GM23338 (cell line): ENCODE measurements around the gene SLC13A4. TPM values are rescaled to one million over a fixed set of nuclear protein-coding genes. Genes with fewer than 3 reads are reported as not detected.
"Not testable (repeated sequence)": the region's sequence is repeated elsewhere in the genome, so short reads cannot be mapped to it uniquely, and the experiment has no call there.

Experiments used
- ATAC-seq: fragments of 200-7000 bp; cut with Tn5 transposase; 3 replicates; pipeline ENCODE4 v1.9.1; 2020
- DNase-seq: peaks from one replicate; pipeline ENCODE4 v3.0.0-alpha.2; 2015; ENCODE audit warnings: low spot score
- H2AFZ ChIP-seq: fragments of 200-600 bp; sonication (generic); 2 replicates; pipeline ENCODE4 v1.8.0; 2016; ENCODE audit warnings: antibody characterized with exemption, mild to moderate bottlenecking, moderate library complexity
- H3F3A ChIP-seq: fragments of 200-600 bp; sonication (generic); replicated peaks from 2 replicates; pipeline ENCODE4 v1.8.0; 2017; ENCODE audit warnings: antibody characterized with exemption, mixed run types, low read depth
- H3K27ac ChIP-seq: fragments of 200-600 bp; sonication (generic); 2 replicates; pipeline ENCODE4 v1.6.1; 2016; ENCODE audit warnings: low read depth
- H3K27me3 ChIP-seq: fragments of 200-600 bp; sonication (generic); 2 replicates; pipeline ENCODE4 v1.8.0; 2016; ENCODE audit warnings: mild to moderate bottlenecking, mixed run types, moderate library complexity; ENCODE audit not compliant: insufficient read depth
- H3K36me3 ChIP-seq: fragments of 200-600 bp; sonication (generic); 2 replicates; pipeline ENCODE4 v1.8.0; 2016; ENCODE audit warnings: mild to moderate bottlenecking; ENCODE audit not compliant: insufficient read depth
- H3K4me1 ChIP-seq: fragments of 200-600 bp; sonication (generic); 2 replicates; pipeline ENCODE4 v1.8.0; 2016; ENCODE audit warnings: mild to moderate bottlenecking, moderate library complexity; ENCODE audit not compliant: insufficient read depth
- H3K4me2 ChIP-seq: fragments of 200-600 bp; sonication (generic); 2 replicates; pipeline ENCODE4 v1.7.1; 2017; ENCODE audit warnings: mixed run types
- H3K4me3 ChIP-seq: fragments of 200-600 bp; sonication (generic); 2 replicates; pipeline ENCODE4 v1.6.1; 2016; ENCODE audit warnings: mixed run types
- H3K79me2 ChIP-seq: fragments of 200-600 bp; sonication (generic); replicated peaks from 2 replicates; pipeline ENCODE4 v1.8.0; 2017; ENCODE audit warnings: mild to moderate bottlenecking; ENCODE audit not compliant: insufficient read depth
- H3K9me2 ChIP-seq: fragments of 200-600 bp; sonication (generic); 2 replicates; pipeline ENCODE4 v1.8.0; 2017; ENCODE audit not compliant: insufficient read depth
- H4K20me1 ChIP-seq: fragments of 200-600 bp; sonication (generic); replicated peaks from 2 replicates; pipeline ENCODE4 v1.8.0; 2017; ENCODE audit warnings: mild to moderate bottlenecking; ENCODE audit not compliant: insufficient read depth
- H3K27ac Mint-ChIP-seq: 2 replicates; pipeline ENCODE4 v1.8.0; 2020; ENCODE audit warnings: inconsistent platforms, mild to moderate bottlenecking, moderate library complexity, mixed read lengths
- H3K27me3 Mint-ChIP-seq: 3 replicates; pipeline ENCODE4 v1.8.0; 2022; ENCODE audit warnings: low read depth, mild to moderate bottlenecking, moderate library complexity, mixed read lengths, inconsistent platforms; ENCODE audit not compliant: insufficient read depth, poor library complexity
- H3K36me3 Mint-ChIP-seq: 3 replicates; pipeline ENCODE4 v1.8.0; 2021; ENCODE audit warnings: low read depth, mild to moderate bottlenecking, inconsistent platforms, moderate library complexity, mixed read lengths
- H3K4me1 Mint-ChIP-seq: 3 replicates; pipeline ENCODE4 v1.8.0; 2020; ENCODE audit warnings: mild to moderate bottlenecking, inconsistent platforms, mixed read lengths
- H3K4me3 Mint-ChIP-seq: 3 replicates; pipeline ENCODE4 v1.8.0; 2021; ENCODE audit warnings: moderate library complexity, mild to moderate bottlenecking, inconsistent platforms, mixed read lengths
- H3K9me3 Mint-ChIP-seq: 3 replicates; pipeline ENCODE4 v1.8.0; 2020; ENCODE audit warnings: moderate library complexity, mild to moderate bottlenecking, inconsistent platforms, mixed read lengths
- EZH2phosphoT487 ChIP-seq: fragments of 200-600 bp; sonication (generic); IDR thresholded peaks from one replicate; pipeline ENCODE4 v1.8.1; 2018; ENCODE audit warnings: antibody characterized with exemption; ENCODE audit not compliant: unreplicated experiment
- ZNF114 ChIP-seq: fragments of 250-450 bp; sonication (Bioruptor Pico); IDR thresholded peaks from 2 replicates; pipeline ENCODE4 v1.5.0; 2020; ENCODE audit warnings: mild to moderate bottlenecking, moderate library complexity
- ZNF462 ChIP-seq: fragments of 250-450 bp; sonication (Bioruptor Pico); IDR thresholded peaks from 2 replicates; pipeline ENCODE4 v1.5.0; 2020; ENCODE audit warnings: mild to moderate bottlenecking, moderate library complexity
- polyA plus RNA-seq: library from polyadenylated mRNA; unstranded; fragments of >200 nt; fragmentation: Nextera tagmentation; extraction: Ambion mirVana; gene quantifications from 2 replicates; pipeline ENCODE4 v1.2.1, GENCODE V29; 2016
- total RNA-seq: library from RNA; depleted of rRNA; stranded (reverse); fragments of >200 nt; shearing (Covaris generic); gene quantifications from 2 replicates; pipeline ENCODE4 v1.2.3, GENCODE V29; 2014

SLC13A4 gene
- total and polyA plus RNA-seq, 2 experiments from 2014 or later = 1.7 to 2.3 TPM

GRCh38 chr7:135775915-135776314 is 47.9 kb upstream of the SLC13A4 start:
- not testable (repeated sequence) for H3K4me3 ChIP-seq, H3F3A ChIP-seq, ATAC-seq, H3K27me3 Mint-ChIP-seq, H3K27ac ChIP-seq, H3K36me3 Mint-ChIP-seq, H3K4me2 ChIP-seq, H3K4me1 ChIP-seq, H4K20me1 ChIP-seq, H3K27ac Mint-ChIP-seq, H3K9me2 ChIP-seq, H3K4me3 Mint-ChIP-seq, H3K79me2 ChIP-seq, H3K36me3 ChIP-seq, H3K27me3 ChIP-seq, DNase-seq
- Mint-ChIP-seq H3K9me3 (peaks cover 17% of the 10 kb centered on the region), H3K4me1 (peaks cover 19% of the 10 kb centered on the region)
- 0 out of 2 replicates have a peak overlapping the region, but pooled peaks have one; percentile 63 for H2AFZ ChIP-seq

GRCh38 chr7:135775230-135775629 is 47.2 kb upstream of the SLC13A4 start:
- Mint-ChIP-seq H3K27me3 (peaks cover 3% of the 10 kb centered on the region), H3K36me3 (no peaks in the 10 kb centered on the region; the same call in 2 of the 3 replicates), H3K4me3 (no peak overlapping the region), H3K9me3 (peaks cover 17% of the 10 kb centered on the region), H3K4me1 (peaks cover 19% of the 10 kb centered on the region), H3K27ac (no peak overlapping the region)
- no peaks in the 10 kb centered on the region for H3F3A ChIP-seq
- no peak overlapping the region for H3K4me3 ChIP-seq
- H3K79me2 ChIP-seq = no peaks in the 10 kb centered on the region
- H3K36me3 ChIP-seq = no peaks in the 10 kb centered on the region
- H3K9me2 ChIP-seq = no peaks in the 10 kb centered on the region; the same call in 1 of the 2 replicates
- H2AFZ ChIP-seq = no peak overlapping the region
- H3K27me3 ChIP-seq = no peaks in the 10 kb centered on the region
- H3K4me2 ChIP-seq = no peak overlapping the region
- ATAC-seq = no peak
- H3K4me1 ChIP-seq = no peaks in the 10 kb centered on the region
- H3K27ac ChIP-seq = no peak overlapping the region
- TF ChIP-seq ZNF114 (CRISPR knock-in tag) (no peak), EZH2phosphoT487 (no peak), ZNF462 (no peak)
- H4K20me1 ChIP-seq = no peaks in the 10 kb centered on the region
- no peak for DNase-seq
